CD4-positive, alpha-beta T cell (primary cell): ENCODE results near the gene DGKI. TPM values are rescaled to one million over a fixed set of nuclear protein-coding genes. Genes with fewer than 3 reads are reported as not detected.

Experiments
- ATAC-seq: fragments of 200-7000 bp; cut with Tn5 transposase; one replicate; pipeline ENCODE4 v1.10.0; 2022; ENCODE audit warnings: mild to moderate bottlenecking; ENCODE audit not compliant: poor library complexity
- CTCF ChIA-PET: fragments of 350-600 bp; sonication (Branson Sonifier 250); formaldehyde crosslinking; loops from one replicate; lab custom pipeline; 2021; ENCODE audit warnings: antibody characterized with exemption, inconsistent platforms; lab: Charles Lee
- POLR2A ChIA-PET: fragments of 350-600 bp; sonication (Branson Sonifier 250); formaldehyde crosslinking; loops from one replicate; lab custom pipeline; 2021; ENCODE audit warnings: antibody characterized with exemption, inconsistent platforms; lab: Charles Lee
- DNase-seq, 14 experiments: peaks; one replicate each; pipeline ENCODE4 v3.0.0-alpha.2; 2013 to 2020; ENCODE audit warnings: mixed read lengths in 2 of 14
- H3K27ac ChIP-seq, 2 donors: one replicate each; pipeline versions ENCODE4 v1.5.1 to v1.7.0; 2013; ENCODE audit warnings: low read length in 2 of 2, low read depth in 1 of 2, mild to moderate bottlenecking in 1 of 2
- H3K27me3 ChIP-seq, 2 experiments: 1 replicate in 1 of 2; 2 replicates in 1 of 2; pipeline versions ENCODE4 v1.6.1 to v1.7.0; 2013; ENCODE audit warnings: low read length in 2 of 2, control low read depth in 1 of 2, mild to moderate bottlenecking in 1 of 2, moderate library complexity in 1 of 2; ENCODE audit not compliant: insufficient read depth in 2 of 2, control insufficient read depth in 1 of 2
- H3K36me3 ChIP-seq: one replicate; pipeline ENCODE4 v1.6.1; 2013; ENCODE audit warnings: low read length, control low read depth; ENCODE audit not compliant: insufficient read depth
- H3K4me1 ChIP-seq: one replicate; pipeline ENCODE4 v1.6.1; 2013; ENCODE audit warnings: low read length, control low read depth; ENCODE audit not compliant: insufficient read depth
- H3K4me3 ChIP-seq: one replicate; pipeline ENCODE4 v1.5.1; 2013; ENCODE audit warnings: mild to moderate bottlenecking, low read length, moderate library complexity
- H3K9me3 ChIP-seq, 2 experiments: 1 replicate in 1 of 2; 2 replicates in 1 of 2; pipeline versions ENCODE4 v1.6.1 to v1.7.0; 2013; ENCODE audit warnings: low read length in 2 of 2, mild to moderate bottlenecking in 2 of 2, control low read depth in 1 of 2, moderate library complexity in 1 of 2; ENCODE audit not compliant: control insufficient read depth in 1 of 2, insufficient read depth in 1 of 2
- H3K27ac Mint-ChIP-seq: one replicate; pipeline ENCODE4 v1.8.0; 2020; ENCODE audit warnings: mixed read lengths
- H3K27me3 Mint-ChIP-seq: one replicate; pipeline ENCODE4 v1.8.0; 2021; ENCODE audit warnings: mixed read lengths
- H3K36me3 Mint-ChIP-seq: one replicate; pipeline ENCODE4 v1.8.0; 2021; ENCODE audit warnings: low read depth, mixed read lengths
- H3K4me1 Mint-ChIP-seq: one replicate; pipeline ENCODE4 v1.8.0; 2021; ENCODE audit warnings: low read depth, mixed read lengths
- H3K4me3 Mint-ChIP-seq: one replicate; pipeline ENCODE4 v1.8.0; 2020; ENCODE audit warnings: mild to moderate bottlenecking, mixed read lengths
- H3K9me3 Mint-ChIP-seq: one replicate; pipeline ENCODE4 v1.8.0; 2020; ENCODE audit warnings: mixed read lengths
- CTCF ChIP-seq: fragments of 200-600 bp; IDR thresholded peaks from one replicate; pipeline ENCODE4 v1.8.0; 2022; ENCODE audit warnings: antibody characterized with exemption, mild to moderate bottlenecking
- intact Hi-C, 2 experiments: fragments of 100-400 bp; cut with DNase I in 1 of 2; cut with micrococcal nuclease in 1 of 2; formaldehyde crosslinking; loops; one replicate each; pipeline versions ENCODE4 v1.15.1 to v1.9.0; 2023 to 2025; cut with DNase I, micrococcal nuclease
- total RNA-seq, 174 experiments: library from RNA in 2 of 174; stranded (reverse) in 2 of 174; gene quantifications; one replicate each; pipeline ENCODE4 v1.2.3 and lab custom pipeline; 2021 to 2026

The DGKI gene
- total RNA-seq, 2 experiments from 2014 or later = not detected

- Histone ChIP-seq H3K27ac (no peak overlapping the region), H3K36me3 (peaks cover 23% of the 10 kb centered on the region), H3K4me1 (no peaks in the 10 kb centered on the region), H3K4me3 (no peak overlapping the region), H3K9me3 (no peaks in the 10 kb centered on the region), H3K27me3 (no peaks in the 10 kb centered on the region)
- Mint-ChIP-seq H3K4me1 (no peaks in the 10 kb centered on the region), H3K4me3 (no peak overlapping the region), H3K27ac (no peak overlapping the region), H3K36me3 (peaks cover 36% of the 10 kb centered on the region), H3K9me3 (no peaks in the 10 kb centered on the region), H3K27me3 (no peaks in the 10 kb centered on the region)
- intact Hi-C loops = no loop called here
- no peak for TF ChIP-seq CTCF
- CTCF ChIA-PET = no interaction called here
- no peak for DNase-seq
- POLR2A ChIA-PET = no interaction called here
- ATAC-seq = no peak
Observed at GRCh38 chr7:137873524-137873923, 26.8 kb upstream of the DGKI start.

GRCh38 chr7:137871170-137871915, 24.6 kb upstream of the DGKI start:
- no peaks in the 10 kb centered on the region for H3K4me1 Mint-ChIP-seq
- DNase-seq (no peak), ATAC-seq (no peak)
- intact Hi-C loops = no loop called here
- Histone ChIP-seq H3K4me1 (no peaks in the 10 kb centered on the region), H3K4me3 (no peak overlapping the region), H3K36me3 (peaks cover 19% of the 10 kb centered on the region), H3K27me3 (no peaks in the 10 kb centered on the region), H3K27ac (no peak overlapping the region), H3K9me3 (peaks cover 0 to 5% of the 10 kb centered on the region in 2 experiments)
- peaks cover 36% of the 10 kb centered on the region for H3K36me3 Mint-ChIP-seq
- no peaks in the 10 kb centered on the region for H3K27me3 Mint-ChIP-seq
- no peak overlapping the region for H3K27ac Mint-ChIP-seq
- H3K9me3 Mint-ChIP-seq = peaks cover 2% of the 10 kb centered on the region
- no peak for TF ChIP-seq CTCF
- H3K4me3 Mint-ChIP-seq = no peak overlapping the region
- ChIA-PET CTCF (no interaction called here), POLR2A (no interaction called here)

- ChIA-PET POLR2A (no interaction called here), CTCF (interaction anchor here (1.2 kb wide), 1 partner anchor 33 kb away, joined by 3 read pairs; no protein-coding TSS in a partner anchor)
- Histone ChIP-seq H3K4me3 (no peak overlapping the region), H3K27me3 (no peaks in the 10 kb centered on the region), H3K4me1 (no peaks in the 10 kb centered on the region), H3K9me3 (peaks cover 0 to 11% of the 10 kb centered on the region in 2 experiments), H3K27ac (no peak overlapping the region), H3K36me3 (peaks cover 20% of the 10 kb centered on the region)
- no peak overlapping the region for H3K27ac Mint-ChIP-seq
- no peak overlapping the region for H3K4me3 Mint-ChIP-seq
- TF ChIP-seq CTCF = no peak
- no peaks in the 10 kb centered on the region for H3K27me3 Mint-ChIP-seq
- H3K36me3 Mint-ChIP-seq = peaks cover 42% of the 10 kb centered on the region
- ATAC-seq (no peak), DNase-seq (no peak)
- H3K4me1 Mint-ChIP-seq = no peaks in the 10 kb centered on the region
- H3K9me3 Mint-ChIP-seq = peaks cover 4% of the 10 kb centered on the region
- intact Hi-C loops = no loop called here
Observed at GRCh38 chr7:137870684-137871083, 23.9 kb upstream of the DGKI start.
